ENCODE results near the gene AGO4.

The AGO4 gene

GRCh38 chr1:35894656-35895055 is 86.8 kb downstream of the AGO4 start:
- no peak for DNase-seq (ENCODE audit: low read depth)

- no peak for DNase-seq (ENCODE audit: low read depth)
These were observed 92.1 kb downstream of the AGO4 start for GRCh38 chr1:35899941-35900340.

GRCh38 chr1:35901235-35901634 is 93.4 kb downstream of the AGO4 start:
- no peak for DNase-seq (ENCODE audit: low read depth)

DNA sequence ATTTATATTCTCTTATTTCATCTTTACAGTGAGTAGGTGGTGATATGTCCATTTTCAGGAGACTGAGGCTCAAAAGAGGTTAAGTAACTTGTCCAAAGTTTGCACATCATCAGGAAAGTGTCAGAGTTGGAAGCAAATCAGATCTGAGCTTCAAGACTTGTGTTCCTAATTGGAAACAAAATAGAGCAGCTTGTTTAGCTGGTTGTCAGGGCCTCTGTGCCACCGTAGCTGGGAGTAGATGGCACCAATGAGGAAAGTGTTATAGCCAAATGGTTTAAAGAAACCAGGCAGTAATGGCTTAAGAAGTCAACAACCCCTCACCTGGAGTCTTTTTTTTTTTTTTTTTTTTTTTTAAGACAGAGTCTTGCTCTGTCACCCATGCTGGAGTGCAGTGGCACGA is 94.9 kb downstream of the AGO4 start:
- DNase-seq (ENCODE audit: low read depth) = no peak

Data from stimulated activated CD8-positive, alpha-beta memory T cell treated with anti-CD3 and anti-CD28 coated beads, Interleukin-12 subunit alpha, Interleukin-12 subunit beta, amount 100 ng/mL, for 1 hour (primary cell).